Activated naive CD4-positive, alpha-beta T cell (primary cell): ENCODE data around the gene LPO.

ENCODE experiments used
- DNase-seq, 4 experiments: peaks; one replicate each; lab custom pipeline; 2025; lab: John Stamatoyannopoulos, UW

The LPO gene

DNA sequence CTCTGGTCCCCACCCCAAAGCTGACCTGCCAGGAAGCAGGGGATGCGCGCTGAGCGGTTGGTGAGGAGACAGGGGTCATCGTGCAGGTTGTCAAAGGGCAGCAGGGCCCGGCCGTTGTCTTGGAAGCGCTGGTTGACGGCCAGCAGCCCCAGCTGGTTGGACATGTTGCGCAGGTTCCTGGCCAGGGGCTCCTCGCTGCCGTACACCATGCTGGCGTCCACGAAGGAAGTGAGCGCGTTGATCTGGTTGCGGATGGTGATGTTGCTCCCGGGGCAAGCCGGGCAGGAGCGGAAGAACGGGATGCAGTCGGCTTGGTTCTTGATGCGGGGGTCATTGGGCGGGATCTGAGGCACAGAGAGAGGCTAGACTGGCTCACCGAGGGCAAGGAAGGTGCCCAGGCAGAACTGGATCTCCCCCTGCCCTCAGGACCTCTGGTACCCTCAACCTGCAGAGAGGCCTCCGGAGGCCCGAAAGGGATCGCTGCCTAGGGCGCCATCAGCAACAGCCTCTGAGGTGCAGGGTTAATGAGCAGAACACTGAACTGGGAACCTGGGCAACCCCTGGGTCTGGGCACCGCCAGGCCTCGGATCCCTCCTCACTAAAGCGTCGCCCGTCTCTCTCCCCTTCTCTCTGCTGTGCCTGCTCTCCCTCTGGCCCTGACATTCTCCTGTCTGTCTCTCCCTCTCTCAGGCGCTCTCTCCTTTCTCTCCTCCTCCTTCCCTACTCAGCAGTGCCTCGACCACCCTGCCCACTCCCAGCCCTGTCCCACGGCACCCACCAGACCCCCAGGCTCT lies 39.6 kb downstream of the LPO start:
- no peak for DNase-seq

GRCh38 chr17:58278661-58279015 lies 40.3 kb downstream of the LPO start:
- DNase-seq, result no peak

DNA sequence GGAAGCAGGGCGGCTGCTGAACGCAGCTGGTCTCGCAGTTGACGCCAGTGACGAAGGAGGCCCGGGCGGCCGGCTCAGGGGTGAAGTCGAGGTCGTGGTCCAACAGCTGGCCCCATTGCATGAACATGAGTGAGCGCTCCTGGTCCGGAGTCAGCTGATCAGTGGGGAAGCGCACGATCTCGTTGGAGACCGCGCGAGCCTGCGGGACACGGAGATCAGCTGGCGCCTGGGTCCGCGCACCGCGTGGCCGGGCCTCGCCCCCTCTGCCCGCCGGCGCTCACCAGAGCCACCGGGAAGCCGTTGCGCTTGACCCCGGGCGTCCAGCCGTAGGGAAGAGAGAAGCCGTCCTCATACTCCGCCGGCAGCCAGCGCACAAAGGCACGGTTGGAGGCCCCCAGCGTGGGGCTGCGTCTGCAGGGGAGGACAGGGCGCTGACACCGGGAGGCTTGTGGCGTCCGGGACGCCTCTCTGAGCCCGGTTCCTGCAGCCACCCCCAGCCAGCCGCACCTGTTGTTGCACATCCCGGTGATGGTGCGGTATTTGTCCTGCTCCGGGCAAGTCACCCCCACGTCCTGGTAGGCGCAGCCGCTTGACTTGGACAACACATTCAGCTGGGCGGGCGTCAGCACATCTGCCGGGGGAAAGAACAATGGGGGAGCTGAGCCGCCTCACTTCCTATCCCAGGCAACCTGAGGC lies 40.8 kb downstream of the LPO start:
- DNase-seq, result no peak

- no peak for DNase-seq
Observed at GRCh38 chr17:58279736-58280479, 41.5 kb downstream of the LPO start.

DNA sequence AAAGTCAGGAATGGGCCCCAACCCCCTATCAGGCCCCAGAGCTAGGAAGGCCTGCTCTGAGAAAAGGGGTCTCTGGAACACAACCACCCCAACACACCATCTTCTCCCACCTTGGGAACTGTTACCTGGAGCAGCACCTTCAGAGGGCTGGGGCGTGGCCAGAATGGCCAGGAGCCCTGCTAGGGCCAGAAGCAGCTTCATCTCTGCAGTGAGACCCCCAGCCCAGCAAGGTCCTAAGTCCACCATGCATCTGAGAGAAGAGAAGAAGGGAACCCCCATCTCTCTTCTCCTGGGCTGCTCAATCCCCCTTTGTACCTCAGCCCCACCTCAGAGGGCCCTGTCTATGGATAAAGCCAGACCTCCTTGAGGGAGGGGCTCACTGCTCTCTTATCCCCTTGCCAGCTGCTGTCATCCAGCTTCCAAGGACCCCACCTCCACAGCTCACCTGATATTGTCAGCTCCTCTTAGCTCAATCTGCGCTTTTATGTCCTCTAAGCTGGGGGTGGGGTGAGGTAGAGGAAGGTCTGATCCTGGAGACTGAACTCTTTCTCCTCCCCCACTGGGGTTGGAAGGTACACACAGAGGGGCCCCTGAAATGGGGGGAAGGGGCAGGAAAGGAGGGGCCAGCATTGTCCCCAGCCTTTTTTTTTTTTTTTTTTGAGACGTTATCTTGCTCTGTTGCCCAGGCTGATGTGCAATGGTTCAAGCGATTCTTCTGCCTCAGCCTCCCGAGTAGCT lies 42.3 kb downstream of the LPO start, which contains the start of gene MPO:
Gene MPO, minus strand, starts transcription at position 456 of the 738 bp plus-strand sequence. Its CDS starts 177 bp downstream, at position 279.
- DNase-seq, result no peak

DNA sequence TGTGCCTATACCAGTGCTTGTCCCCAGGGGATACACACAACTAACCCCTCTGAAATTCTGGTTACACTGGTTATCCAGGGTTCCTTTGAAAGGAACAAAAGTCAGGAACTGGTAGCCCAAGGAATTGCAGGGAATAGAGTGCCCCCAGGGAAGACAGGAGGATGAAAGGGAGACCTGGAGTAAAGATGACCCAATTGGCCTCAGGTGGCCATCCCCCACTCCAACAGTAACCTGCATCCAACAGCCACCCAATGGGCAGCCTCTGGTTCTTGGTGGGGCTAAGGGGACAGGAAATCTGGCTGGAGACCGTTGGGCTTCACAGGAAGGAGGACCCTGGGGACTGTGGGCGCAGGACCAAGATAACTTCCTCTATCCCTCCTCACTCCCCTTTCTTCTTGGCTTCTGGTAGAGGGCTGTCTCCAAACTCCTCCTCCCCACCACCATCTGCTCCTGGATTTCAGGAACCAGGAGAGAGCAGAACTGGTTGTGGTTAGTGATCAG lies 43.2 kb downstream of the LPO start:
- DNase-seq, result no peak

DNA sequence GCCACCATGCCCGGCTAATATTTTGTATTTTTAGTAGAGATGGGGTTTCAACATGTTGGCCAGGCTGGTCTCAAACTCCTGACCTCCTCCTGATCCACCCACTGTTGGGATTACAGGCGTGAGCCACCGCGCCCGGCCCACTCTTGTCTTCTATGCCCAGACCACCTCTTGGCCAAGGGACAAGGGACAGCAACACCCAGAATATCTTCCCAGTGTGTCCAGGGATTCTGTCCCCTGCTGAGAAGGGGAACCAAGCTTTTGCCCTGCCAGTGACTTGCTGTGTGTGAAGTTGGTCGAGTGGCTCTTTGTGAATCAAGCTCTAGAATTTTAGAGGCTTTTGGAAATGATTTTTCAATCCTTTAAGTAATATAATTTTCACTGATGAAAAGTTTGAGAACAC lies 44.1 kb downstream of the LPO start:
- no peak for DNase-seq

DNA sequence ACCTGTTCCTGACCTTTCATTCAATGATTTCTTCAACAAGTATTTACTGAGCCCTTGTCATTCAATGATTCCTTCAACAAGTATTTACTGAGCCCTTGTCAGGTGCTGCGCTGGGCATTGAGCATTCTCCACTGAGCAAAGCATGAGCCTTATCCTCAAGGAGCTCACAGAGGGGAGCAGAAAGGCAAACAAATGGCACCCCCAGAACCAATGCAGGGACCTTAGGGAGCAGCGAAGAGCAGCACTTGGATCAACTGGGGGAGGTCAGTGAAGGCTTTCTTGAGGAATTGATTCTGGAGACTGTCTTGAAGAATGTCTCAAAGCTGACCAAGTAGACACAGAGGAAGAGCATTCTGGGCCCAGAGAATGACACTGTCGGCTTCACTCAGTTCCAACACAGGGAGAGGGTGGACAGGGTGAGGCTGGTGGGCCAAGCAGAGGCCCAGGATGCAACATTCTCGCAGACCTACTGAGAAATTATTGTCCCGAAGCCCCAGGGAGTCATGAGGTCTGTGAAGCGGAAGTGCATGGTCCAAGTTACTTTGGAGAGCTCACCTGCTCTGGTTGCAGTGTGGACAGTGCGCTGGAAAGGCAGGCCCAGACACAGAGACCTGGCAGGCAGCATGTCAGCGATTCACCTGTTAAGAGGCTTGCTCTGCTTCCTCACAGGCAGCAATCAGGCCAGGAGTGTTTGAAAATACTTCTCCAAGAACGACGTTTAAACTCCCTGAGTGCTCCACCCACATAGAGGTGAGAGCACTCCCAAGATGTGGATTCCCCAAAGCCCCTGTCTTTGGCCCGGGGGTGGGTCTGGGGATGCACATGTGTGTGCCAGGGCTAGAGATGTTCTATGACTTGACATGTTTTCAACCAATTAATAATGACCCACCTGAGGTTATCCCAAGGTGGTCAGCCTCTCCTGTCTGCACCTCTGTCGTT lies 45.6 kb downstream of the LPO start:
- DNase-seq, result no peak

DNA sequence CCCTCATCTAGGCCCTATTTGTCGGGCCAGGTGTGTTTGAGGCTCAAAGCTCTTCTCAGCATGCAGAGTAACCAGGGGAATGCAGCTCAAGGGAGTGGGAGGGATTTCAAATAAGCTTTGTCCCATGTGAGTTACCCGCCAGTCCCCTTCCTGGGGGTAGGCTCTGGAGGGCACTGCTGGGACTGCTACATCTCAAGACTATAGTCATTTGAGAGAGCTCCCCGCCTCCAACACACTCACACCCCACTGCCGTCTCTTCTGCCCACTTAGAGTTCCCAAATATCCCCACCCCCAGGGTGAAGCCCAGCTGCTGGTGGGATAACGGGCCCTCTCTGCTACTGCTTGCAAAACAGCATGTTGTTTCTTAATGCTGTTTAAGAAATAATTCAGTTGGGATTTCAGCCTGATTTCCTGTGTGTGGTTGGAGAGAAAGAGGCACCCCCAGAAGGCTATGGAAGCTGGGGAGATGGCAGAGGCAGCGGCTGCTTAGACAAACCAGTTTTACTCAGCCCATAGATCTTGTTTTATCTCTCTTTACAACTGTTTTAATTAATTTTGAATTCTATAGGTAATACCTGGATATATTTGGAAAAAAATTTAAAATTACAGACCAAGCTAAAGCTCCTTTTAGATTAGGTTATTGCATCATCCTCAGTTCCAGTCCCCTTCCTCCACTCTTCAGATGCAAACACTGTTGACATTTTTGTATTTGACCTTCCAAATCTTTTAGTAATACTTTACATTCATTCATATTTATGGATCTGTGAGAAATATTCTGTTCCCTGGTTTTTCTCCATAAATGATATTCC lies 46.4 kb downstream of the LPO start:
- DNase-seq, result no peak

DNA sequence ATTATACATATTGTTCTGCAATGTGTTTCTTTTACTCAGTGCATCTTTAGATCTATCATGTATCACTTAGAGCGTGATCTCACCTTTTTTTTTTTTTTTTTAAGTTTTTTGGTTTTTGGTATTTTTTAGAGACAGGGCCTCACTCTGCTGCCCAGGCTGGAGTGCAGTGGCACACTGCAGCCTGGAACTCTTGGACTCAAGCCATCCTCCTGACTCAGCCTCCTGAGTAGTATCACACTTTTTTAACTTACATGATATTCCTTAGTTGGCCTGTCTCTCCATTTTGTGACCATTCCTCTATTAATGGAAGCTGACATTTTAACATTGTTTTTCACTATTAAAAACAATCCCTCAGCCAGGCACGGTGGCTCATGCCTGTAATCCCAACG lies 47.0 kb downstream of the LPO start:
- DNase-seq, result no peak

GRCh38 chr17:58289869-58290268 lies 51.5 kb downstream of the LPO start:
- no peak for DNase-seq

GRCh38 chr17:58291246-58291645 lies 52.9 kb downstream of the LPO start:
- DNase-seq, result no peak

- no peak for DNase-seq
Observed at GRCh38 chr17:58294034-58294433, 55.6 kb downstream of the LPO start.

DNA sequence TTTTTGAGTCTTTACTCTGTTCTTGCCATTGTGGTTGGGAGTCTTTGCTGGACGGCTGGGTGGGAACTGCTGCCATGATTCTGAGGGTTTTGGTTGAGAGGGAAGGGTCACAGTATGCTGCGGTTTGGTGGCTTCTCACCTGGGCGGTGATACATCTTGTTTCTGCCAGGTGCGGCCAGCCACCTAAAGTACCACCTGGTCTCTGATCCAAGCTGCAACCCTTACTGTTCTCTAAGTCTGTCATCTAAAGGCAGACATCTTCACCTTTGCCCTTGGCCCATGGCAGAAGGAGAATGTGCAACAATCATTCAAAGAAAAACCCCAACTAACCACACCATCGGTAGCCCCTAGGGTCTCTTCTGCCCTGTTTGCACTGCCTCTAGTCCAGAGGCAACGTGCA lies 62.0 kb downstream of the LPO start:
- DNase-seq, result no peak

DNA sequence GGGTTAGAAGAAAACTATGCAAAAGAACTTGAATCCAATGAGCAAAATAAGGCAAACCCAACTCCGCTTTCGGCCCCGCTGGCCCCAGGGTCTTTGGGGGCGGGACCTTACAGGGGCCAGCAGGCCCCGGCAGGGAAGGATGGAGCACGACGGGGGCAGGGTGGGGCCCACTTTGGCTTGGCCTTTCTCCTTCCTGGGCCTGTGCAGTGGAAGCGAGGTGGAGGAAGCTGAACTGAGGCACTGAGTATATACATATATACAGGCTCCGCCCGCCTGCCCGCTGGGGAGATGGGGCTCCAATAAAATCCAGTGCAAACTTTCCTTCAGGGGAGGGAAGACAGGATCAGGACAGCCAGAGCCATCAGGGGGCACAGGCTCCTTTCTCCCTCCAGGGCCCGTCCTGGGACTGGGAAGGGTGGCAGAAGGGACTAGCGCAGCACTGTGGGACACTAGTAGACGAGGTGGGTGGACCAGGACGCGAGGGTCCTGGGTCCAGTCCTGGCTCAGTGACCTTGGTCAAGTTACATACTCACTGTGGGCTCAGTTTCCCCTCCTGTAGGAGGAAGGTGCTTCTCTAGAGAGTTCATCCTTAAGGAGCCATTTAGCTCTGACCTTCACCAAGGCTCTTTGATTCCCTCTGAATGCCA lies 63.2 kb downstream of the LPO start:
- DNase-seq, result no peak

- no peak for DNase-seq
Observed at GRCh38 chr17:58302171-58302918, 64.0 kb downstream of the LPO start.

DNA sequence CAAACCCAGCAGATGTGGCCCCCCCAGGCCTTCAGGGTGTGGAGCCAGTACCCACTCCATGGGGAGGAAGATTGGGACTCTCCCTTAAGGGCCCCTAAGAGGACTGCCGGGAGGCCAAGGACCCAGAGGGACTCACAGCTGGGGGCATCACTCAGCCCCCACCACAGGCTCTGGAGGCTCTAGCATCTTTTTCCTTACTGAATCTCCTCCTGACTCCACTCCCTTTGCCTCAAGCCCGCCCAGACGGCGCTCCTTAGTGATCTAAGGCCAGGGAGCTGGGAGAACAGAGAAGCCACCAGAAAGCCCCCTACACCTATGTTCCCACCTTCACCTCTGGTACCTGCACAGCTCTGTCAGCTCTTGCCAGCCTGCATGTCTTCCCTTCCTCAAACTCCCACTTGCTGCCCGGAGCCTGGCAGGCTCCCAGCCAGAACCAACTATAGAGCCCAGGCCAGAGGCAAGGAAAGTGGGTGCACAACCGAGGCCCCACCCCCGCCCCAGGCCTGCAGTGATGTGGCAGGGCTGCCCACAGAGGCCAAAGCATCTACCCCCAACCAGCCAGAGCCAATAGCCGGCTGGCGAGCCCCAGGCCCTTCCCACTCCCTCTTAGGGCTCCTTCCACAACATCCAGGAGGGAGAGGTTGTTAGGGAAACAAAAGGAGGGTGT lies 64.7 kb downstream of the LPO start:
- no peak for DNase-seq
